Tibial nerve (tissue), 3 donors: Measurements from ENCODE around the gene CDK6.

ENCODE experiments used
- POLR2A ChIP-seq, 2 donors: fragments of 450-650 bp; IDR thresholded peaks; one replicate each; pipeline ENCODE4 v1.6.1; 2017; ENCODE audit warnings: antibody characterized with exemption in 2 of 2, mild to moderate bottlenecking in 2 of 2, moderate library complexity in 2 of 2
- TF ChIP-seq, protein P1 (sequence below), 5 experiments: fragments of 200-600 bp in 3 of 5; fragments of 450-650 bp in 2 of 5; sonication (generic) in 3 of 5; IDR thresholded peaks; one replicate each; pipeline ENCODE4 v1.5.1; 2016 to 2019; ENCODE audit warnings: antibody characterized with exemption in 5 of 5, mild to moderate bottlenecking in 3 of 5, moderate library complexity in 2 of 5

- TF ChIP-seq POLR2A (IDR thresholded peaks at IDR 0.05) = no peak
- TF ChIP-seq, protein P1, sequence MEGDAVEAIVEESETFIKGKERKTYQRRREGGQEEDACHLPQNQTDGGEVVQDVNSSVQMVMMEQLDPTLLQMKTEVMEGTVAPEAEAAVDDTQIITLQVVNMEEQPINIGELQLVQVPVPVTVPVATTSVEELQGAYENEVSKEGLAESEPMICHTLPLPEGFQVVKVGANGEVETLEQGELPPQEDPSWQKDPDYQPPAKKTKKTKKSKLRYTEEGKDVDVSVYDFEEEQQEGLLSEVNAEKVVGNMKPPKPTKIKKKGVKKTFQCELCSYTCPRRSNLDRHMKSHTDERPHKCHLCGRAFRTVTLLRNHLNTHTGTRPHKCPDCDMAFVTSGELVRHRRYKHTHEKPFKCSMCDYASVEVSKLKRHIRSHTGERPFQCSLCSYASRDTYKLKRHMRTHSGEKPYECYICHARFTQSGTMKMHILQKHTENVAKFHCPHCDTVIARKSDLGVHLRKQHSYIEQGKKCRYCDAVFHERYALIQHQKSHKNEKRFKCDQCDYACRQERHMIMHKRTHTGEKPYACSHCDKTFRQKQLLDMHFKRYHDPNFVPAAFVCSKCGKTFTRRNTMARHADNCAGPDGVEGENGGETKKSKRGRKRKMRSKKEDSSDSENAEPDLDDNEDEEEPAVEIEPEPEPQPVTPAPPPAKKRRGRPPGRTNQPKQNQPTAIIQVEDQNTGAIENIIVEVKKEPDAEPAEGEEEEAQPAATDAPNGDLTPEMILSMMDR (IDR thresholded peaks at IDR 0.05) = no peak
Observed at GRCh38 chr7:92684274-92684673, 152.1 kb downstream of the CDK6 start.
